Lower leg skin (tissue), 3 donors: ENCODE measurements around the gene IER3.

Experiments
- CTCF ChIP-seq, 3 donors: fragments of 450-650 bp; IDR thresholded peaks; one replicate each; pipeline ENCODE4 v1.5.1; 2016; ENCODE audit warnings: antibody characterized with exemption in 3 of 3, mild to moderate bottlenecking in 3 of 3, moderate library complexity in 2 of 3
- POLR2A ChIP-seq, 2 donors: fragments of 450-650 bp; IDR thresholded peaks; one replicate each; pipeline ENCODE4 v1.6.1; 2016 to 2017; ENCODE audit warnings: antibody characterized with exemption in 2 of 2, mild to moderate bottlenecking in 1 of 2, moderate library complexity in 1 of 2

GRCh38 chr6:30703011-30703410 lies 41.3 kb downstream of the IER3 start:
- no peak for TF ChIP-seq CTCF (IDR thresholded peaks at IDR 0.05)
- TF ChIP-seq POLR2A (IDR thresholded peaks at IDR 0.05): no peak
